ENCODE measurements around the gene EYA2.
A peak's percentile ranks its signal among the peaks of the same experiment; 100 is the strongest.
"Not testable (repeated sequence)": the region's sequence is repeated elsewhere in the genome, so short reads cannot be mapped to it uniquely, and the experiment has no call there.

The EYA2 gene

GRCh38 chr20:46870041-46870440, 24.6 kb upstream of the EYA2 start:
- Histone ChIP-seq H3K36me3 (ENCODE audit: insufficient read depth, low read length) (no peaks in the 10 kb centered on the region), H3K27me3 (ENCODE audit: insufficient read depth, low read length) (no peaks in the 10 kb centered on the region), H3K9me3 (ENCODE audit: insufficient read depth, low read depth, low read length) (peaks cover 12% of the 10 kb centered on the region), H3K4me1 (ENCODE audit: insufficient read depth, low read length) (peaks cover 9% of the 10 kb centered on the region), H3K9ac (ENCODE audit: low read depth, low read length) (no peak overlapping the region), H3K27ac (ENCODE audit: low read depth, low read length) (no peak overlapping the region), H3K4me3 (ENCODE audit: low read length) (no peak overlapping the region)
- WGBS = no CpG with 5 or more reads among the region's 1 CpG

GRCh38 chr20:46872328-46873211, 22.1 kb upstream of the EYA2 start:
- Histone ChIP-seq H3K4me1 (ENCODE audit: insufficient read depth, low read length) (peaks cover 9% of the 10 kb centered on the region), H3K9me3 (ENCODE audit: insufficient read depth, low read depth, low read length) (peaks cover 12% of the 10 kb centered on the region), H3K27ac (ENCODE audit: low read depth, low read length) (no peak overlapping the region), H3K27me3 (ENCODE audit: insufficient read depth, low read length) (no peaks in the 10 kb centered on the region), H3K36me3 (ENCODE audit: insufficient read depth, low read length) (no peaks in the 10 kb centered on the region), H3K4me3 (ENCODE audit: low read length) (no peak overlapping the region), H3K9ac (ENCODE audit: low read depth, low read length) (no peak overlapping the region)
- 82% methylated on average over 13 of the region's 13 CpGs for WGBS

GRCh38 chr20:46875059-46875458, 19.6 kb upstream of the EYA2 start:
- Histone ChIP-seq H3K4me1 (ENCODE audit: insufficient read depth, low read length) (peaks cover 9% of the 10 kb centered on the region), H3K9me3 (ENCODE audit: insufficient read depth, low read depth, low read length) (no peaks in the 10 kb centered on the region), H3K4me3 (ENCODE audit: low read length) (no peak overlapping the region), H3K27ac (ENCODE audit: low read depth, low read length) (no peak overlapping the region), H3K36me3 (ENCODE audit: insufficient read depth, low read length) (no peaks in the 10 kb centered on the region), H3K27me3 (ENCODE audit: insufficient read depth, low read length) (no peaks in the 10 kb centered on the region), H3K9ac (ENCODE audit: low read depth, low read length) (no peak overlapping the region)
- whole genome bisulfite sequencing = 58% methylated on average over 4 of the region's 4 CpGs

GRCh38 chr20:46879386-46879785, 15.3 kb upstream of the EYA2 start:
- H3K36me3 ChIP-seq (ENCODE audit: insufficient read depth, low read length) = no peaks in the 10 kb centered on the region
- no peak overlapping the region for H3K27ac ChIP-seq (ENCODE audit: low read depth, low read length)
- H3K9ac ChIP-seq (ENCODE audit: low read depth, low read length) = no peak overlapping the region
- H3K4me1 ChIP-seq (ENCODE audit: insufficient read depth, low read length) = peaks cover 8% of the 10 kb centered on the region; the same call in 1 of the 2 replicates
- WGBS = 94% methylated on average over 5 of the region's 5 CpGs
- H3K27me3 ChIP-seq (ENCODE audit: insufficient read depth, low read length) = no peaks in the 10 kb centered on the region
- no peaks in the 10 kb centered on the region for H3K9me3 ChIP-seq (ENCODE audit: insufficient read depth, low read depth, low read length)
- H3K4me3 ChIP-seq (ENCODE audit: low read length) = no peak overlapping the region

GRCh38 chr20:46879963-46880362, 14.7 kb upstream of the EYA2 start:
- WGBS = 96% methylated on average over 5 of the region's 5 CpGs
- H3K27ac ChIP-seq (ENCODE audit: low read depth, low read length); H3K9ac ChIP-seq (ENCODE audit: low read depth, low read length); H3K36me3 ChIP-seq (ENCODE audit: insufficient read depth, low read length); H3K4me1 ChIP-seq (ENCODE audit: insufficient read depth, low read length); H3K4me3 ChIP-seq (ENCODE audit: low read length); H3K27me3 ChIP-seq (ENCODE audit: insufficient read depth, low read length); H3K9me3 ChIP-seq (ENCODE audit: insufficient read depth, low read depth, low read length): not testable (repeated sequence)

- H3K9me3 ChIP-seq (ENCODE audit: insufficient read depth, low read depth, low read length) = no peaks in the 10 kb centered on the region
- WGBS = 90% methylated on average over 6 of the region's 6 CpGs
- H3K4me3 ChIP-seq (ENCODE audit: low read length) = no peak overlapping the region
These were observed 10.8 kb upstream of the EYA2 start for GRCh38 chr20:46883892-46884291.

GRCh38 chr20:46890682-46891081, 4.0 kb upstream of the EYA2 start:
- Histone ChIP-seq H3K9me3 (ENCODE audit: insufficient read depth, low read depth, low read length) (no peaks in the 10 kb centered on the region), H3K27me3 (ENCODE audit: insufficient read depth, low read length) (peaks cover 27% of the 10 kb centered on the region), H3K4me3 (ENCODE audit: low read length) (no peak overlapping the region), H3K4me1 (ENCODE audit: insufficient read depth, low read length) (peaks cover 5% of the 10 kb centered on the region; the same call in 1 of the 2 replicates), H3K27ac (ENCODE audit: low read depth, low read length) (no peak overlapping the region), H3K36me3 (ENCODE audit: insufficient read depth, low read length) (no peaks in the 10 kb centered on the region), H3K9ac (ENCODE audit: low read depth, low read length) (no peak overlapping the region)

More at GRCh38 chr20:46883892-46884291, 10.8 kb upstream of the EYA2 start:
- Histone ChIP-seq H3K4me1 (ENCODE audit: insufficient read depth, low read length) (peaks cover 8% of the 10 kb centered on the region; the same call in 1 of the 2 replicates), H3K27me3 (ENCODE audit: insufficient read depth, low read length) (no peaks in the 10 kb centered on the region), H3K9ac (ENCODE audit: low read depth, low read length) (no peak overlapping the region), H3K27ac (ENCODE audit: low read depth, low read length) (no peak overlapping the region), H3K36me3 (ENCODE audit: insufficient read depth, low read length) (no peaks in the 10 kb centered on the region)

GRCh38 chr20:46893051-46893450, 1.6 kb upstream of the EYA2 start:
- WGBS = 86% methylated on average over 3 of the region's 3 CpGs
- Histone ChIP-seq H3K4me1 (ENCODE audit: insufficient read depth, low read length) (peaks cover 21% of the 10 kb centered on the region; the same call in 1 of the 2 replicates), H3K9ac (ENCODE audit: low read depth, low read length) (no peak overlapping the region), H3K27me3 (ENCODE audit: insufficient read depth, low read length) (peaks cover 51% of the 10 kb centered on the region), H3K36me3 (ENCODE audit: insufficient read depth, low read length) (no peaks in the 10 kb centered on the region), H3K4me3 (ENCODE audit: low read length) (no peak overlapping the region), H3K9me3 (ENCODE audit: insufficient read depth, low read depth, low read length) (no peaks in the 10 kb centered on the region), H3K27ac (ENCODE audit: low read depth, low read length) (no peak overlapping the region)

- peaks cover 25% of the 10 kb centered on the region; the same call in 1 of the 2 replicates for H3K4me1 ChIP-seq (ENCODE audit: insufficient read depth, low read length)
- 31% methylated on average over 11 of the region's 11 CpGs for WGBS
- no peak overlapping the region for H3K9ac ChIP-seq (ENCODE audit: low read depth, low read length)
- H3K9me3 ChIP-seq (ENCODE audit: insufficient read depth, low read depth, low read length) = no peaks in the 10 kb centered on the region
- peak overlapping the region; percentile 57; the same call in 1 of the 2 replicates for H3K4me3 ChIP-seq (ENCODE audit: low read length)
- peaks cover 58% of the 10 kb centered on the region for H3K27me3 ChIP-seq (ENCODE audit: insufficient read depth, low read length)
- H3K36me3 ChIP-seq (ENCODE audit: insufficient read depth, low read length) = no peaks in the 10 kb centered on the region
- no peak overlapping the region for H3K27ac ChIP-seq (ENCODE audit: low read depth, low read length)
These were observed 615 bp upstream of the EYA2 start for GRCh38 chr20:46893877-46894578.

GRCh38 chr20:46894971-46895905, 595 bp downstream of the EYA2 start:
- under 1% methylated on average over 65 of the region's 65 CpGs for WGBS
- Histone ChIP-seq H3K27me3 (ENCODE audit: insufficient read depth, low read length) (peaks cover 58% of the 10 kb centered on the region), H3K9ac (ENCODE audit: low read depth, low read length) (peak overlapping the region; percentile 28), H3K36me3 (ENCODE audit: insufficient read depth, low read length) (no peaks in the 10 kb centered on the region), H3K4me1 (ENCODE audit: insufficient read depth, low read length) (peaks cover 25% of the 10 kb centered on the region; the same call in 1 of the 2 replicates), H3K4me3 (ENCODE audit: low read length) (peak overlapping the region; percentile 57), H3K9me3 (ENCODE audit: insufficient read depth, low read depth, low read length) (no peaks in the 10 kb centered on the region), H3K27ac (ENCODE audit: low read depth, low read length) (no peak overlapping the region)

All from HUES64 (cell line).